ENCODE results near the gene NUP98. TPM values are rescaled to one million over a fixed set of nuclear protein-coding genes. Genes with fewer than 3 reads are reported as not detected.
A peak's percentile ranks its signal among the peaks of the same experiment; 100 is the strongest.

The NUP98 gene
- total and polyA plus RNA-seq, 2 of the 13 experiments (the other 11 are each of a cell fraction or from before 2014, with no cell fraction given), result 76.6 to 85.3 TPM

- TF ChIP-seq ZSCAN30 (CRISPR knock-in tag; IDR thresholded peaks at IDR 0.05) (no peak), ZNF441 (CRISPR knock-in tag; IDR thresholded peaks at IDR 0.05; ENCODE audit: borderline replicate concordance) (peak; percentile 87), PHF5A (CRISPR knock-in tag; IDR thresholded peaks at IDR 0.05; ENCODE audit: low read depth, unreplicated experiment) (no peak), ZNF687 (CRISPR knock-in tag; IDR thresholded peaks at IDR 0.05) (peak; percentile 97), NR2C2 (CRISPR knock-in tag; IDR thresholded peaks at IDR 0.05; ENCODE audit: borderline replicate concordance) (peak; percentile 80), KDM4B (CRISPR knock-in tag; IDR thresholded peaks at IDR 0.05) (0 out of 2 replicates have a peak, but pooled peaks have one; percentile 12), ZBTB39 (CRISPR knock-in tag; IDR thresholded peaks at IDR 0.05) (peak; percentile 75; the same call in 1 of the 2 replicates), SRY (CRISPR knock-in tag; IDR thresholded peaks at IDR 0.05) (peak; percentile 81; the same call in 1 of the 2 replicates), ZNF263 (CRISPR knock-in tag; IDR thresholded peaks at IDR 0.05) (peak; percentile 28; the same call in 1 of the 2 replicates), ZNF343 (CRISPR knock-in tag; IDR thresholded peaks at IDR 0.05) (peak; percentile 87), ZNF781 (CRISPR knock-in tag; IDR thresholded peaks at IDR 0.05; ENCODE audit: borderline replicate concordance, not compliant biosample characterization) (peak; percentile 71), THRA (CRISPR knock-in tag; IDR thresholded peaks at IDR 0.05; ENCODE audit: borderline replicate concordance) (no peak), ATF7 (IDR thresholded peaks at IDR 0.05) (peak; percentile 98), ATF7 (CRISPR knock-in tag; IDR thresholded peaks at IDR 0.05) (peak; percentile 80), ZNF609 (CRISPR knock-in tag; IDR thresholded peaks at IDR 0.05; ENCODE audit: borderline replicate concordance) (peak; percentile 65; the same call in 1 of the 2 replicates), ZNF678 (CRISPR knock-in tag; IDR thresholded peaks at IDR 0.05) (peak; percentile 68; the same call in 1 of the 2 replicates)
These were observed at the start of gene NUP98 (continued) for GRCh38 chr11:3797329-3798090.
